ENCODE measurements around the gene ADAT3. TPM values are rescaled to one million over a fixed set of nuclear protein-coding genes. Genes with fewer than 3 reads are reported as not detected.

The ADAT3 gene
- total RNA-seq, 4 donors from 2014 or later, result 1.0 to 5.5 (median 2.8) TPM

DNA sequence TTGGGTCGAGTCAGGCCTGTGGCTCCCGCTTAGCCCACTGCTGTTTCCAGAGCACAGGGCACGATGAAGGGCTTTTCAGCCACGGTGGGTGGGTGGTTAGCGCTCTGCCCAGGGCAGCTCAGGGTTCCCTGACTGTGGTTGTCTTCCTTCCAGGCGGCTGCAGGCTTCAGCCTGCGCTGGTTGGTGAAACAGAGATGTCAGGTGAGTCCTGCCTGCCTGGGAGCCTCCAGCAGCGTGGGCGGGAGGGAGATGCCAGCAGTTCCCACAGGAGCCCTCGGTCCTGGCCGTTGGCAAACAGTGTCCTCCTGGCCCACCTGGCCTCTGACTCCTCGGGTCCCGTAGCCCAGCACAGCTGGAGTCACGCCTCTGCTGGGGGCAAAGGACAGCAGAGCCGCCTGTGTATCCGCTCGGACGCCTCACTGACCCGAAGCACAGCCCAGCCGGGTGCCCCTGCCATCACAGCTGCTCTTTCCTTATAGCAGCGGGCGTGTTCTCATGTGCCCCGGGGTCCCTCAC lies 9.7 kb downstream of the ADAT3 start:
- H3K9me3 ChIP-seq, result no peaks in the 10 kb centered on the region
- H3K27me3 ChIP-seq, result no peaks in the 10 kb centered on the region
- no peaks in the 10 kb centered on the region for H3K4me1 ChIP-seq
- no peak overlapping the region for H3K4me3 ChIP-seq
- intact Hi-C loops (cut with DNase I; ENCODE audit: low total_unique reads), result no loop called here
- no peaks in the 10 kb centered on the region for H3K36me3 ChIP-seq
- H3K27ac ChIP-seq, result no peak overlapping the region
- no peak for DNase-seq
- TF ChIP-seq POLR2A (IDR thresholded peaks at IDR 0.05), result no peak
- TF ChIP-seq, protein P1, sequence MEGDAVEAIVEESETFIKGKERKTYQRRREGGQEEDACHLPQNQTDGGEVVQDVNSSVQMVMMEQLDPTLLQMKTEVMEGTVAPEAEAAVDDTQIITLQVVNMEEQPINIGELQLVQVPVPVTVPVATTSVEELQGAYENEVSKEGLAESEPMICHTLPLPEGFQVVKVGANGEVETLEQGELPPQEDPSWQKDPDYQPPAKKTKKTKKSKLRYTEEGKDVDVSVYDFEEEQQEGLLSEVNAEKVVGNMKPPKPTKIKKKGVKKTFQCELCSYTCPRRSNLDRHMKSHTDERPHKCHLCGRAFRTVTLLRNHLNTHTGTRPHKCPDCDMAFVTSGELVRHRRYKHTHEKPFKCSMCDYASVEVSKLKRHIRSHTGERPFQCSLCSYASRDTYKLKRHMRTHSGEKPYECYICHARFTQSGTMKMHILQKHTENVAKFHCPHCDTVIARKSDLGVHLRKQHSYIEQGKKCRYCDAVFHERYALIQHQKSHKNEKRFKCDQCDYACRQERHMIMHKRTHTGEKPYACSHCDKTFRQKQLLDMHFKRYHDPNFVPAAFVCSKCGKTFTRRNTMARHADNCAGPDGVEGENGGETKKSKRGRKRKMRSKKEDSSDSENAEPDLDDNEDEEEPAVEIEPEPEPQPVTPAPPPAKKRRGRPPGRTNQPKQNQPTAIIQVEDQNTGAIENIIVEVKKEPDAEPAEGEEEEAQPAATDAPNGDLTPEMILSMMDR (IDR thresholded peaks at IDR 0.05), result no peak

GRCh38 chr19:1917146-1917545 lies 11.9 kb downstream of the ADAT3 start:
- Histone ChIP-seq H3K27ac (no peak overlapping the region), H3K4me3 (no peak overlapping the region), H3K9me3 (no peaks in the 10 kb centered on the region), H3K36me3 (no peaks in the 10 kb centered on the region), H3K4me1 (no peaks in the 10 kb centered on the region), H3K27me3 (no peaks in the 10 kb centered on the region)
- DNase-seq, result no peak
- TF ChIP-seq POLR2A (IDR thresholded peaks at IDR 0.05), result no peak
- intact Hi-C loops (cut with DNase I; ENCODE audit: low total_unique reads), result no loop called here

DNA sequence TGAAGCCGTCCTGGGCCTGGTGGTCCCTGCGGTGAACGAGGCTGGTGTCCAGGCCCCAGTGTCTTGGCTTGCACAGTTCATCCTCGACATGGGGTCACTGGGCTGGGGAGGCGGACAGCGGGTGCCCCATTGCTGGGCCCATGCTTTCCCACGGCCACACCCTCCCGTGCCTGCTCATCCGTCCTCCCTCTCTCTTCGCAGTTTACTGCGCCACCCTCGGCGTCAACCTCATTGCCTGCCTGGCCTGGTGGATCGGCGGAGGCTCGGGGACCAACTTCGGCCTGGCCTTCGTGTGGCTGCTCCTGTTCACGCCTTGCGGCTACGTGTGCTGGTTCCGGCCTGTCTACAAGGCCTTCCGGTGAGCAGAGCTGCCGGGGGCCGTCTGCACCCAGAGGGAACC lies 12.7 kb downstream of the ADAT3 start:
- H3K27ac ChIP-seq, result no peak overlapping the region
- DNase-seq, result no peak
- no peaks in the 10 kb centered on the region for H3K36me3 ChIP-seq
- no peak overlapping the region for H3K4me3 ChIP-seq
- no peaks in the 10 kb centered on the region for H3K27me3 ChIP-seq
- no peaks in the 10 kb centered on the region for H3K4me1 ChIP-seq
- no peaks in the 10 kb centered on the region for H3K9me3 ChIP-seq
- intact Hi-C loops (cut with DNase I; ENCODE audit: low total_unique reads), result no loop called here
- TF ChIP-seq, protein P1 (IDR thresholded peaks at IDR 0.05), result no peak
- no peak for TF ChIP-seq POLR2A (IDR thresholded peaks at IDR 0.05)

DNA sequence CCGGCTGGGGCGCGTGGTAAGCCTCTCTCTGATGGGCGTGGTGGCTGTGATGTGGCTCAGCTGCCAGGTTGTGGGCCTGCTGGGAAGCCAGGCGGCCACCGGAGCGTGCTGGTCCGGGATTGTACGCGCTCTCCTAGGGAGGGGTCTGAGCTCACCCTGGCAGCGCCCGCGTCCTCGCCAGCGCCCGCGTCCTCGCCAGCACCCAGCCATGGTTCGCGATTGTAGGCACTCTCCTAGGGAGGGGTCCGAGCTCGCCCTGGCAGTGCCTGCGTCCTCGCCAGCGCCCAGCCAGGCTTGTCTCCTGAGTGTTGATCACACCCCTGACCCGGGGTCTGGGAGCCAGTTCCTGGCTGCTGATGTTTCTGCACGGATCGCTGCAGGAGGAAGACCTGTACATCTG lies 13.8 kb downstream of the ADAT3 start:
- TF ChIP-seq, protein P1 (IDR thresholded peaks at IDR 0.05), result no peak
- no peak for TF ChIP-seq POLR2A (IDR thresholded peaks at IDR 0.05)
- Histone ChIP-seq H3K27me3 (no peaks in the 10 kb centered on the region), H3K36me3 (no peaks in the 10 kb centered on the region), H3K9me3 (no peaks in the 10 kb centered on the region), H3K4me1 (no peaks in the 10 kb centered on the region), H3K4me3 (no peak overlapping the region), H3K27ac (no peak overlapping the region)
- DNase-seq, result no peak
- intact Hi-C loops (cut with DNase I; ENCODE audit: low total_unique reads), result no loop called here

GRCh38 chr19:1920644-1921043 lies 15.4 kb downstream of the ADAT3 start:
- Histone ChIP-seq H3K9me3 (no peaks in the 10 kb centered on the region), H3K27me3 (no peaks in the 10 kb centered on the region), H3K4me1 (no peaks in the 10 kb centered on the region), H3K27ac (no peak overlapping the region), H3K4me3 (no peak overlapping the region), H3K36me3 (no peaks in the 10 kb centered on the region)
- TF ChIP-seq, protein P1 (IDR thresholded peaks at IDR 0.05), result no peak
- TF ChIP-seq POLR2A (IDR thresholded peaks at IDR 0.05), result no peak
- DNase-seq, result no peak
- intact Hi-C loops (cut with DNase I; ENCODE audit: low total_unique reads), result no loop called here

DNA sequence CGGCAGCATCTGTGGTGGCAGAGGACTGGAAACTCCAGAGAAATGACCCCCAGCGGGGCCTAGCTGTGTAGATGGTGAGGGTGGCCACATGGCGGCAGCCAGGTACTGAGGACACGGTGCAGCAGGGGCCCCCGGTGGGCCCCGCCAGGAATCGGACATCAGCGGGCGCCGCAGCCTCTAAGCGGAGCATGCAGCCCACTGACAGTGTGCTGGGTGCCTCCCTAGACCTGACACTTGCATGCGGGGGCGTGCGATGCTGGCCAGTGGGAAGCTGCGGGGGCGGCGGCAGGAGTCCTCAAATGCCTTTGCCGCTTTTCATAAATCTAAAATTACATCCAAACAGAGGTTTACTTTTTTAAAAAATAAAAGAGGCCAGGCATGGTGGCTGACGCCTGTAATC lies 16.1 kb downstream of the ADAT3 start:
- Histone ChIP-seq H3K4me3 (no peak overlapping the region), H3K27me3 (no peaks in the 10 kb centered on the region), H3K4me1 (no peaks in the 10 kb centered on the region), H3K9me3 (no peaks in the 10 kb centered on the region), H3K36me3 (no peaks in the 10 kb centered on the region), H3K27ac (no peak overlapping the region)
- TF ChIP-seq, protein P1 (IDR thresholded peaks at IDR 0.05), result peak in 1 of 4 experiments; percentile 2
- TF ChIP-seq POLR2A (IDR thresholded peaks at IDR 0.05), result no peak
- intact Hi-C loops (cut with DNase I; ENCODE audit: low total_unique reads), result no loop called here
- peak; percentile 67 to 68 for DNase-seq

All from uterus (tissue), 4 donors.